Hypothalamus (tissue), 51 donors: Measurements from ENCODE around the gene CELF5.
"Not testable (repeated sequence)": the region's sequence is repeated elsewhere in the genome, so short reads cannot be mapped to it uniquely, and the experiment has no call there.

Experiments
- DNase-seq, 51 donors: peaks; one replicate each; lab custom pipeline; 2025; lab: John Stamatoyannopoulos, UW

Gene CELF5

GRCh38 chr19:3285647-3286176 lies 61.3 kb downstream of the CELF5 start:
- DNase-seq = no peak

GRCh38 chr19:3287814-3288213 lies 63.4 kb downstream of the CELF5 start:
- DNase-seq = no peak

GRCh38 chr19:3288437-3288836 lies 64.0 kb downstream of the CELF5 start:
- DNase-seq = not testable (repeated sequence)

GRCh38 chr19:3289971-3290569 lies 65.6 kb downstream of the CELF5 start:
- DNase-seq = no peak

GRCh38 chr19:3290858-3291257 lies 66.4 kb downstream of the CELF5 start:
- not testable (repeated sequence) for DNase-seq

GRCh38 chr19:3291644-3292043 lies 67.2 kb downstream of the CELF5 start:
- no peak for DNase-seq

- DNase-seq = no peak
Observed at GRCh38 chr19:3292958-3293529, 68.6 kb downstream of the CELF5 start.

- DNase-seq = no peak
Observed at GRCh38 chr19:3293560-3293959, 69.1 kb downstream of the CELF5 start.

GRCh38 chr19:3294080-3294850 lies 69.8 kb downstream of the CELF5 start:
- DNase-seq = no peak

GRCh38 chr19:3295581-3295980 lies 71.1 kb downstream of the CELF5 start:
- DNase-seq = no peak

GRCh38 chr19:3296034-3296433 lies 71.6 kb downstream of the CELF5 start:
- no peak for DNase-seq

GRCh38 chr19:3296446-3296845 lies 72.0 kb downstream of the CELF5 start:
- no peak for DNase-seq

GRCh38 chr19:3298853-3299449 lies 74.5 kb downstream of the CELF5 start:
- DNase-seq = no peak

- DNase-seq = not testable (repeated sequence)
Observed at GRCh38 chr19:3300566-3300965, 76.1 kb downstream of the CELF5 start.

- DNase-seq = no peak
Observed at GRCh38 chr19:3302755-3303154, 78.3 kb downstream of the CELF5 start.

- peak in 46 of 51 donors; percentile 3 to 75 (median 38) for DNase-seq
Observed at GRCh38 chr19:3304871-3305423, 80.5 kb downstream of the CELF5 start.

- no peak for DNase-seq
Observed at GRCh38 chr19:3309724-3310123, 85.3 kb downstream of the CELF5 start.

- no peak for DNase-seq
Observed at GRCh38 chr19:3310280-3310679, 85.8 kb downstream of the CELF5 start.

GRCh38 chr19:3310711-3311110 lies 86.2 kb downstream of the CELF5 start:
- DNase-seq = no peak

GRCh38 chr19:3313199-3313575 lies 88.7 kb downstream of the CELF5 start:
- DNase-seq = no peak
